NCI-H1694 treated with DMSO at 0.1 percent for 48 hours (cell line): ENCODE measurements around the gene HOMER1.

ENCODE experiments used
- DNase-seq: peaks from one replicate; lab custom pipeline; 2025; lab: John Stamatoyannopoulos, UW

The HOMER1 gene

DNA sequence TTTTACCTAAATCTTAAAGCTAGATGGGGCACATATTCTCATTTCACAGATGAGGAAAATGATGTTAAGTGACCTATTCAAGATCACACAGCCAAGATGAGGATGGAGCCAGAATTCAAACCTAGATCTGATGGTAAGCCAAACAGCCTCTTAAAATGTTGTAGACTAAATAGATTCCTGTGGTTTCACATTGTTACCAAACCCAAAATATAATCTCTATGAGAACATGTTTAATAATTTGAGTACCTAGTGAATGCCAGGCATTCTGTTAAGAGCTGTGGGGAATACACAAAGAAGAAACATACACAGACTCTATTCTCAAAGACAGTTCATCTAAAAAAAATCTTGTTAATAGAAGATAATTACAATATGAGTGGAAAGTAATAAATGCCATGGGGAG lies 25.2 kb downstream of the HOMER1 start:
- no peak for DNase-seq

DNA sequence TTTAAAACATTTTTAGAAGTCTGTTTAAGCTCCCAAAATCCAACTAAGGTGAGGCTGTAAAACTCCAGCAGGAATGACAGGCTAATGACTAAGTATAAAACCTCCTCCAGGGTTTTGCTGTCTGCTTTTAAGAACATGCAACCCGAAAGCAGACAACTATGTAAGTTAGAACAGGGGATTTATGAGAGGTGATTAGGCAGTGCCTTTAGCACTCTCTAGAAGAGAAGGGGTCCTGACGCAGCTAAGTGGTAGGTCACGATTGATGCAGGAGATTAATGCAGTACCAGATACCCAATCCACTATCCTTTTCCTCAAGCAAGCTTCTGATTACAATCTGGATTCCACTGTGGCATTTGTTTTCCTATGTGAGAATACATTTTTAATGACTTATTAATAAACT lies 25.9 kb downstream of the HOMER1 start:
- DNase-seq = no peak

DNA sequence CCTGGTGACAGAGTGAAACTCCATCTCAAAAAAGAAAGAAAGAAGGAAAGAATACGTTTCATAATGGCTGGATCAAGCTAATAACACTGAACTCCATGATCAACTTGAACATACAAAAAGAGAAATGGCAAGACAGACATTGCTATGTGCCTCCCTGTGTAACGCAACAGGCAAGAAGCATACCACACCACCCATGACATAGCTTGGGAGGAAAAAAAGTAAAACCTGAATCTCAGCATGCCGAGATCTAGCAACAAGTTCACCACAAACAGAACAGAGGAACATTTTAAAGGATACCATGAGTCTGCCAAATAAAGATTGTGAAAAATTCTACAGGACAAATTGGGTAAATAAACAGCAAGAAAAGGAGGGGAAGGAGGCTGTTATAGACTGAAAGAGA lies 26.7 kb downstream of the HOMER1 start:
- DNase-seq = no peak

DNA sequence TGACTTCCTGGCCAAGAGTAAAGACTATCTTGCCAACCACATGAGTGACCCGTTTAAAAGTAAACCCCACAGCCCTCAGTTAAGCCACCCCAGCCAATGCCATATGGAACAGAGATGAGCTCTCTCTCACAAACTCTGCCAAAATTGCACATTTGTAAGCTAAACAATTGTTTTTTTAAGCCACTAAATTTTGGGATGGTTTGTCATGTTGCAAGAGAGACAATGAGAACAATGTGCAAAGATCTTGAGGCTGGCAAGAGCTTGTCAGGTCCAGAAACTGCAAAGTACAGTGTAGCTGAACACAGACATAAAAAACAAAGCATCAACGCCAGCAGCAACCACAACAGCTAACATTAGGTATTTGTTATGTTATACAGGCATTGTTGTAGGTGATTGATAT lies 27.8 kb downstream of the HOMER1 start:
- DNase-seq = no peak

DNA sequence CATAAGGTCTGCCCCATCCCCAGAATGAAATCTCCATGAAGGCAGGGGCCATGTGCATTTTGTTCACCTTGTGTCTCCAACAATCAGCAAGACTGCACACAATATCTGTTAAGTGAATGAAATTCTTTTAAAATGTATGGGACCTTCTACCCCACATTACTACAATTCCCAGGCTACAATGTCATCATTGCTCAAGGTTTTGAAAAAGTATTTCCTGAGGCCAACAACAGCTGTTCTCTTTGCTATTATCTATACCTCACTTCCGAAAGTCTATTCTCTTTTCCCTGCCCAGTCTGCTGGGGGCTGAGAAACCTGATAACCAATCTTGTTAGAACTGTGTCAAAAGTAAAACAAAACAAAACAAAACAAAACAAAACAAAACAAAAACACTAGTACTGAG lies 29.2 kb downstream of the HOMER1 start:
- DNase-seq = no peak

DNA sequence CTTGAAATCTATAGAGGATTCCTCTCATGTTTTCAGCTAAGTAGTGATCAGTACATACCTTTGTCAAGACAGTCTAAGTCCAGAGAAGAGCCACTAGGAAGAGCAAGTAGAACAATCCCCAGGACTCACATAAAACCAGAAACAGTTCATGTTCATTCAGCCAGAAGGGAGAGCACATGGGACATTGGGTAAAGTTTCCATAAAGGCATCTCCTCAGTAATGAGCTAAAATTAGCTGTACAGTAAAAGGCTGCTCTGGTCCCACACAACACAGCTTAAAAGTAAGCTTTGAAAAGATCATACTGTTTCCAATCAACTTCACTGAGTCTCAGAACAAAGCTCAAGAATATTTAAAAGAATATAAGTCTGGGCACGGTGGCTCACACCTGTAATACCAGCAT lies 32.4 kb downstream of the HOMER1 start:
- no peak for DNase-seq

DNA sequence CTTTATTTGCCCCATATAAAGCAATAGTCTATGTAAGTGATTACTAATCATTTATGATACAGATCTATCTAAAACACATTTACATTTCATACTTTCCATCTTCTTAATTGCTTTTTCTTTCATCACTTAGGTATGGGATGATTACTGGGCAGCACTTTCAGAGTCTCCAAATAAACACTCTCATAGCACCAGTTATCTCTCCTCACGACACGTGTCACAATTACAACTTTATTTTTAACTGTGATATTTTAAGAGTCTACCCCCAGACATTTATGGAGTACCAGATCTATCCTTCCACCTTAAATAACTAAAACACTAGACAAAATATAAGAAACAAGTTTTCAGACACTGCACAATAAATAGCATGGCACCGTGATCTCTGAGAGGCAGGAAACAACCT lies 32.9 kb downstream of the HOMER1 start:
- no peak for DNase-seq

DNA sequence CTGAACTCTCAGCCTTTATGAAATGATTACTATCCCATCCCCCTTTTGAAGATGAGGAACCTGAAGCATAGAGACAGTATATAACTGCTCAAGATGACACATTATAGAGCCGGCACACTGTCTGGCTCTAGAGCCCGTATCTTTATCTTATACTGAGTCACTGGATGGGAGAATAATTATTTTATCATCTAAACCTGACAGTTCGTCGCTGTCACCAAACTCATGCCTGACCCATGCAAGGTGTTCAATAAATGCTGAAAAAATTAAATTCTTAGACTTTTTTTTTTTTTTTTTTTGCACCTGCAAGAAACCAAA lies 38.8 kb downstream of the HOMER1 start:
- no peak for DNase-seq

DNA sequence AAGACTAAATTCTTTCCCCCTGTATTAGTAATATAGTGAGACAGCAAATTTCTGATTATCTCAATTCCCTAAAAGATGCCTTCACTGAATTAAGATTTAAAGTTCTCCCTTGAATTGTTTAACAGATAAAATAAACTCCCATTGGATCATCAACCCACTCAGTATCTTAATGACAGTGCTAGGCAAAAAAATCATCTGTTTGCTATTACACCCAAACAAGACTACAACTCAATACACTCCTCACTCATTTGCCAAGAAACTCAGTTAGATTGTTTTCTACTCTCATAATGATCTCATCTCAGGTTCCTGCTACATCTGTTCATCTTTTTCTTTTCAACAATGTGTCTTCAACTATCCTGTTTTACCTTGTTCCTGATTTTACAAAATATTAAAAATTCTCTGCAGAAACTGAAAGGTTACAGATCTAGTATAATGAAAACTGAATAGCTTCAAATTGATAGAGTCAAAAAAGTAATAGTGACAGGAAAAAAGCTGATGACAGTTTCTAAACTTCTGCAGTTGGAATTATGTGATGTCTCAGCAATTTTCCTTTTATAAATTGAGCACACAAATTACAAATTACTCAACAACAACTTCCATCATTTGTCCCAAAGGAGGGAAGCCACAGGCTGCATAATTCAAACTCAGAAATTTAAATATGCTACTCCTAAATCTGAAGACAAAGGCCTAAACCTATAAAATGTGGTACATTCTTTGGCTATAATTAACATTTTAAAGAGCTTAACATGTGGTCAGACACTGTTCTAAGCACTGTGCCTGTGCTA lies 39.4 kb downstream of the HOMER1 start:
- no peak for DNase-seq

DNA sequence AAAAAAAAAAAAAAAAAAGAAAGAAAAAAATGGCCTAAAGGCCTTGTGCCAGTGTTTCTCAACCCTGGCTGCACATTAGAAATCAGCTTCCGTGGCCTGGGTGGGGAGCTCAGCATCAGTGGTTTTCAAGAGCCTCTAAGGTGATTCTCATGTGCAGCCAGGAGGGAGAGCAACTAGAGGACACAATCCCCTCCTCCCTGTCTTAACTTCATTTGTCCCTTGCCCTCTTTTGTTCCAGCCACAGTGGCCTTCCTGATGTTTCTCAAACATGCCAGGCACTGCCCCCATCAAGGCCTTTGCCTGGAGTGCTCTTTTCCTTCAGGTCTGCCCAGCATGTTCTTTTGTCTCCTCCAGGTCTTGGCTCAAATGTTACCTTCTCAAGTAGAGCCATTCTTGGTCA lies 42.4 kb downstream of the HOMER1 start:
- DNase-seq = no peak

DNA sequence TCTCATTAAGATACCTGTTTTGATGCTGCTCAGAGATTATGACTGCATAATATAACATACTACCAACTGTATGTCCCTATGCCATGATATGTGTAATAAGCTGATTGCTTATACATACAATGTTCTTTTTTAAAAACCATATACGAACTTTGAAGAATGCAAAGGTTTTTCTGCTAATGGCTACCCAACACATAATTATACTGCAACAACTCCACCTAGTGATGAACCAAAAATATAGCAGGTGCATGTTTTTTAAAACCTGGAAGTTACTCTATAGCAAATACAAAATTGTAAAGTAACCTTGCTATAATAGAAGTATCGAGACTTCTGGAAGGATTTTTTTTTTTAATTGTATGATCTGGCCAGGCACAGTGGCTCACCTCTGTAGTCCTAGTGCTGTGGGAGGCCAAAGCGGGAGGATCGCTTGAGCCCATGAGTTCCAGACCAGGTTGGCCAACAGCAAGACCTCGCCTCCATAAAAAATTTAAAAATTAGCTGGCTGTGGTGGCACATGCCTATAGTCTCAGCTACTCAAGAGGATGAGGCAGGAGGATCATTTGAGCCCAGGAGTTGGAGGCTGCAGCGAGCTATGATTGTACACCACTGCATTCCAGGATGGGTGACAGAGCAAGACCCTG lies 49.1 kb downstream of the HOMER1 start:
- DNase-seq = peak; percentile 45

DNA sequence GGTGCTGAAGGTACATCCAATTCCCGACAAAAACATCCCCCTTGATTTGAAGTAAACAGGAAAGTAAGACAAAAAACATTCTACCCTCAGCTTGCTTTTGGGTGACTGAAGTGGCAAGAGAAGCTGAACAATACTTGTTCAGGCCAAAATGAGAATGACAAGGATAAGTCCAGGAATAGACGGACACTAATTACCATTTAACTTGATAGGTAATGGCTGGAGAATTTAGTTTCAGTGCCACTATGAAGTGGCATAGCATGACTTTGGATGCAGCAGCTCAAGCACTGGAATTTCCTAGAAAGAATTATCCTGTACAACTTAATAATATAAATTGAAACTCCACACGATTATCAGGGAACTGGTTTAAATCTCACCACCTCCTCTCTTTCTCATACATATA lies 49.7 kb downstream of the HOMER1 start:
- DNase-seq = no peak

DNA sequence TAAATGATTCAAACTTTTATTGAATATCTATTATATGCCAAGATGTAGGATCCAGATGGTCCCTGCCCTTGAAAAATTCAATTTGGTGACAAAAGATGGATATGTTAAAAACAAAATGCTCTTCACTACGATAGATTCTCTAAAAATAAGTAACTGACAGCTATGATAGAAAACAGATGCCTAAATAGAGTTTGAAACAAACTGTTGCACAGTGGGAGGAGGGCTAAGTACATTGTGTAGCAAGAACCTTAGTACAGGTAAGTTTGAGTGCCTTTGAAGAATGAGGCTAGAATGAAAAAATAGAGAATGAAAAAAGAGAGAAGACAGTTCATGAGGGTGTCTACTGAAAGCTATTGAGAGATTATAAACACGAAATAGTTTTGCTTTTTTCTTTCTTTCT lies 54.3 kb downstream of the HOMER1 start:
- DNase-seq = no peak

DNA sequence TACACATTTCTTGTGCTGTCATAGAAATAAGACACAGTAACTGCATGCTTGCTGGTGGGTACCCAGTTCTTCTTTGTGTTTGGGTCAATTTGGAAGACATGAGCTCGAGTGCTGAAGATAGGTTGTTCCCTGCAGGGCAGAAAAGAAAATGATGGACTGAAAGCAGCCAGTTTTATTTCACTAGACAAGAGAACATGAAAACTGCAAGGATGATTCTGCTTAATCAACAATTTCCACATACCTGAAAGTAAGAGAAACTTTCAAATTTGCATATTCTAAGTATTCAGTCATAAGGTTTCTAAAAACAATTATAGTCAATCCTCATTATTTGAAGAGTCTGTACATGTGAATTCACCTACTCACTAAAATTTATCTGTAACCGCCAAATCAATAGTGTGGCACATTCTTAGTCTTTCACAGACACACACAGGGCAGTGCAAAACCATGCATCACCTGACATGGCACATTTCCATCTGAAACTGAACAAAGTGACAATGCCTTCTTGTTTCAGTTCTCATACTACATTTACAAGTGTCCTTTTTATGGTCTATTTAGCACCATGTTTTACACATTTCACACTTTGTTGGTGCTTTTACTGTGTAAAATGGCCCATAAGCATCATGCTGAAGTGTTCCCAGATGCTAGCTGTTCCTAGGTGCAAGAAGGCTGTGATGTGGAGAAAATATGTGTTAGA lies 56.9 kb downstream of the HOMER1 start:
- no peak for DNase-seq

DNA sequence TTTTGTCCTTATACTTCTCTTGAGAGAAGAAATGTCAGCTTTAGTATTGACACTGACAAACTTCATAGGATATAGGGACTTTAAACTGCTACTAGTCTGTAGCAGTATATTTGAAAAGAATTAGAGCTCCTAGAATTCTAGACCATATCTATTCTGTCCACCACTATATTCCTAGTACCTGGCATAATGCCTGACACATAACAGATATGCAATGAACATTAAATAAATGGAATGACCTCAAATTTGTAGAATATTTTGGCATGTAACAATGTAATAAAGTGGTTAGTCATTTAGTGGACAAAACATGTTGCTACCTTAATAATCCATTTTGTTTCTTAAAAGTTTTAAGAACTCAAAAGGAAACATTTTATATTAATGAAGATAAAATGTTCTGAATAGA lies 57.5 kb downstream of the HOMER1 start:
- no peak for DNase-seq

DNA sequence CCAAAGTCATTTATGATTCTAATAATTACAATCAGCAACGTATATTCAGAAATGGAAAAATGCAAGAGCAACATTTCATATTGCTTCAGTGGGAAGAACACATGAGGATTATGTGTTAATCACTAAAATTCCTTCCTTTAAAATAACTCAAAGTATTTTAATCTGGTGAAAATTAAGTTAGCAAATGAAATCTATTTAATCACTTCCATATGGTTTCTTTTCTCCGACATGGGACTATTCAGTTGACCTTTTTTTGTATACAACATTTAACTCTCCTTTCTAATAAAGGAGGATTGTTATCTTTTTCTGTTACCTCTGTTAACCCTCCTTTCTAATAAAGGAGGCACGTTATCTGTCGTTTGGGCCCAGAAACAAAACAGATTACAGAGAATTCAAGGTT lies 59.9 kb downstream of the HOMER1 start:
- no peak for DNase-seq

DNA sequence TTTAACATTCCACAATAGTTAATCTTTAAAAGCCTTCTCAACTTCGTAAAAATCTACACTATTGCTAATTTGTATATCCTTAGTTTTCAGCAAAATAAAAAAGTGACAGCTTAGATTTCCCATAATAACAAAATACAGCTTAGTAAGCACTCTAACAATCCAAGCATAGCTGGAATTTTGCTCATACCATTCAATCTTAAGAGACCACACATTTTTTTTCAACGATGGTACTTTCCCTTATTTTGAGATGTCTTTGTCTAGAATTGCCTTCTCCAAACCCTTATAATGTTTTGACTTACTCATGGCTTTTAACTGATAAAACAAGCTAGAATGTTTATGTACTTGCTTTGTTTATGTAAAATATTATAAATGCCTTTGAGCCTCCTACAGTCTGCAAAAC lies 65.6 kb downstream of the HOMER1 start:
- DNase-seq = no peak

DNA sequence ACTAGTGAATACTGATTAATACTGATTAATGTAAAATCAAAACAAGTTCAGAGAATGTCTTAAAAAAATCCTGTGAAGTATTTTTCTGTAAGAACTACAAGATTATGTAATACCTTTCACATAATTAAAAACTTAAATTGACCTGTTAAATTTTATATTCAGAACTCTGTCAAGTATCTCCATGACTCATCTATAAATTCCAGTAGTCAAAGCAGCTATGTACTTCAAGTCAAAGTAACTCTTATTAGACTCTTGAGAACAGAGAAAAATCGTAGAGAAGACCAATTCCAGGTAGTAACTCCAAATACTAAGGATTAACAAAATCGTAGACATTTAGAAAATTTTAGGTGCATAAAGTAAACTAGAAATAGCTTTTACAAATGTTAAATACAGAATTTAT lies 77.1 kb downstream of the HOMER1 start:
- DNase-seq = no peak

DNA sequence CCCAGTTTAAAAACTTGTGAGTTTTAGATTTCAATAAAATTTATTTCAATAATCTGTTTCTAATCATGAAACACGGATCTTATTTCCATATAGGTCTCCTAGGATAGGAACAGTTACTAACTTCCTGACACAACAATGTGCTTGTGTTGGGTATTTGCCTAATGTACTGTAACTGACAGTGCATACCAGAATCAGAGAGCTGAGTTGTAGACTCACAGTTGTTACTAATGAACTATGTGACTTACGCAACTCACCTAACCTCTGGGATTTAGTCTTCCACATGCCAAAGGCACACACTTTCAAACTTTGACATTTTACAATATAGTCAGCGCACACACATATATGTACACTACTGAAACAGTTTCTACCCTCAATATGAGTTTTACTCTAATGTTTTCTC lies 77.7 kb downstream of the HOMER1 start:
- no peak for DNase-seq

DNA sequence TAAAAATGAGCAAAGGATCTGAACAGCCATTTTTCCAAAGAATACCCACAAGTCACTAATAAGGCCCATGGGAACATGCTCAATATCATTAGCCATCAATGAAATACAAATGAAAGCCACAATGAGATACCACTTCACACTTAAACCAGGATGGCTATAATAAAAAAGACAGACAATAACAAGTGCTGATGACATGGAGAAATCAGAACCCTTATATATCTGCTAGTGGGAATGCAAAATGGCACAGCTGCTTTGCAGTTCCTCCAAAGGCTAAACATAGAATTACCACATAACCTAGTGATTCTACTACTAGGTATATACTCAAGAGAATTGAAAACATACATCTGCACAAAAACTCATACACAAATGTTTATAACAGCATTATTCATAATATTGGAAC lies 83.7 kb downstream of the HOMER1 start:
- DNase-seq = no peak

DNA sequence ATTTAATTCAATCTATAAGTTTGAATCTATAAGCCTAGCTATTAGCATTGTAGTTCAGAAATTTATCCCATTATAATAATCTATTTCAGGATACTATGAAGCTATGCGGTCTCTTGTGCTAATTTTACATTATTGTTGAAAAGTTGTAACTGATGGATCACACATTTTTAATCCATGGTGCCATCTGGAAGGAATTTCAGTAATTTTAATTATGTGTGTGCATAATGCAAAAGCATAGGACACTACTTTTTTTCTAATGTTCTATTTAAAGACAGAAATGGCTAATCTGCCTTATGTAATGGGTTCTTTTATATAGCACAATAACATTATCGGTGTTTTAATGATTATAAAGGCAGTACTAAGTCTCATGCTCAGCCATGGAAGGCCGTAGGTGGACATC lies 90.6 kb downstream of the HOMER1 start:
- DNase-seq = no peak

DNA sequence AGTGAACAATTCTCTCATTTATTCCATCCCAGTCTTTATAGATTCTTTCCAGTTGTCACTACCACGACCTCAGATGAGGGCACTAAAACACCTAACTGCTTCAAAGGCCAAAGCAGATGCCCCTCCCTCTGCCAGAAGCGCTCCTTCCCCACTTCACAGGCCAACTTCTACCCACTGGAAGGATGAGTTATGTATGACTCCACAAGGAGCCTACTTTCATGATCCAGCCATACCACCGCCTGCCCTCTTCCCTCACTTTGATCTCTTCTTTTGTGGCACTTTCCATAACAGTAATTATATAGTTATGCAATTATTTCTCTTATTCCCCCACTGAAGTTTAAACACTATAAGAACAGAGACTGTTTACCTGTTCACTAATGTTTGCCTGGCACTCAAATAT lies 93.7 kb downstream of the HOMER1 start:
- DNase-seq = no peak

DNA sequence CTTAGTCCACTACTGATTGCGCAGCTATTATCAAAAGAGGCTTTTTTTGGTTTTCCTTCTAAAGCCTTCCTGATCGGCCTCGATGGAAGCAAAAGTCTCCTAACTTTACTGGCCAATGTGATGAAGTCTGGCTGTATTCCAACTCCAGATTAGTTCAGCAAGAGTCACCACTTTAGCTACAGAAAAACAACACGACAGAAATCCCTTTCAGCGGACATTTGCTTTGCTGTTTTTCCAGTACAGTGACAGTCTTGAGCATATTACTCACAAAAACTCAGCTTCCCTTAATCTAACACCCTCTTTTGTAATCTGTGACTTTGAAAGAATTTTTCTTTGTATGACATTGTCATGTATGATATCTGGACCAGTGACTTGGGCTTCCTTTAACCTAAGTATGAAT lies 95.7 kb downstream of the HOMER1 start:
- DNase-seq = no peak

DNA sequence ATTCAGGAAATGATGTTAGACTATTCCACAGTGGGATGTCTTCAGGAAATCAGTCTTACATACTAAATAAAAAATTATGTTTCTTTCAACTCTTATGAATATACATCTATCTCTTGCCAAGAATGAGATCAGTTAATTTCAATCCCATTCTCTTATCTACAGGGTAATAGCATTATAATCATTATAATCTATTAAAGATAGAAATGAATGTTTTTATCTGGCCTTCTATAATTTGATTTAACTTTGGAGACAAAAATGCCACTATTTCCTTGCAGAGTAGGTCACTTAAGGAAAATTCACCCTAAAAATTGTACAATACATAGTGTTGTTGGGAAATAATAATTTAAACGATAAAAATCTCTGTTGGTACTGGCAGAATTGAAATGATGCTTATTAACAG lies 96.4 kb downstream of the HOMER1 start:
- DNase-seq = no peak
